ENCODE measurements around the gene ZP2. TPM values are rescaled to one million over a fixed set of nuclear protein-coding genes. Genes with fewer than 3 reads are reported as not detected.

Gene ZP2
- polyA plus RNA-seq, 1 experiment: not detected

DNA sequence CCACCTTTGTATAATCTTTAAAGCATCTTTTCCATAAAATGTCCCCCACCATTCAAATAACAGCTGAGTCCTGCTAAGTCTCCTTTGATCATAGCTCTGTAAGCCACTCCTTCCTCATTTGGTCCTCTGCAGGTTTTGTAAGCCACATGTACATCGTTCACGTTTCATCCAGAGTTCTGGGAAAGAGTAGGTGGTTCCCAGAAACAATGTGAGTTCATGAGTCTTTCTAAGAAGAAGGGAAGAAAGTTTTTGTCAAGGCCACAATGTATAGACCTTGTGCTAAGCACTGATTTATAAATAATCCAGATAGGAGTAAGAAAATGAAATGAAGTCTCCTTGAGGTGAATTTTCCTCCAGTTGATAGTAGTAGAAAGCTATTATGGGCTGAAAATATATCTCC lies 13.4 kb upstream of the ZP2 start:
- POLR2A ChIA-PET: no interaction called here
- Histone ChIP-seq H3K27me3 (ENCODE audit: control insufficient read depth, insufficient read depth, low read length) (peaks cover 3% of the 10 kb centered on the region; the same call in 1 of the 2 replicates), H3K36me3 (ENCODE audit: control insufficient read depth, insufficient read depth, low read length) (no peaks in the 10 kb centered on the region), H3K4me3 (ENCODE audit: low read depth, low read length) (no peak overlapping the region)
- TF ChIP-seq, protein P1, sequence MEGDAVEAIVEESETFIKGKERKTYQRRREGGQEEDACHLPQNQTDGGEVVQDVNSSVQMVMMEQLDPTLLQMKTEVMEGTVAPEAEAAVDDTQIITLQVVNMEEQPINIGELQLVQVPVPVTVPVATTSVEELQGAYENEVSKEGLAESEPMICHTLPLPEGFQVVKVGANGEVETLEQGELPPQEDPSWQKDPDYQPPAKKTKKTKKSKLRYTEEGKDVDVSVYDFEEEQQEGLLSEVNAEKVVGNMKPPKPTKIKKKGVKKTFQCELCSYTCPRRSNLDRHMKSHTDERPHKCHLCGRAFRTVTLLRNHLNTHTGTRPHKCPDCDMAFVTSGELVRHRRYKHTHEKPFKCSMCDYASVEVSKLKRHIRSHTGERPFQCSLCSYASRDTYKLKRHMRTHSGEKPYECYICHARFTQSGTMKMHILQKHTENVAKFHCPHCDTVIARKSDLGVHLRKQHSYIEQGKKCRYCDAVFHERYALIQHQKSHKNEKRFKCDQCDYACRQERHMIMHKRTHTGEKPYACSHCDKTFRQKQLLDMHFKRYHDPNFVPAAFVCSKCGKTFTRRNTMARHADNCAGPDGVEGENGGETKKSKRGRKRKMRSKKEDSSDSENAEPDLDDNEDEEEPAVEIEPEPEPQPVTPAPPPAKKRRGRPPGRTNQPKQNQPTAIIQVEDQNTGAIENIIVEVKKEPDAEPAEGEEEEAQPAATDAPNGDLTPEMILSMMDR (IDR thresholded peaks at IDR 0.05; ENCODE audit: insufficient read depth, low read depth, low read length): no peak
- CTCF ChIA-PET: no interaction called here
- DNase-seq (ENCODE audit: low read depth): no peak

DNA sequence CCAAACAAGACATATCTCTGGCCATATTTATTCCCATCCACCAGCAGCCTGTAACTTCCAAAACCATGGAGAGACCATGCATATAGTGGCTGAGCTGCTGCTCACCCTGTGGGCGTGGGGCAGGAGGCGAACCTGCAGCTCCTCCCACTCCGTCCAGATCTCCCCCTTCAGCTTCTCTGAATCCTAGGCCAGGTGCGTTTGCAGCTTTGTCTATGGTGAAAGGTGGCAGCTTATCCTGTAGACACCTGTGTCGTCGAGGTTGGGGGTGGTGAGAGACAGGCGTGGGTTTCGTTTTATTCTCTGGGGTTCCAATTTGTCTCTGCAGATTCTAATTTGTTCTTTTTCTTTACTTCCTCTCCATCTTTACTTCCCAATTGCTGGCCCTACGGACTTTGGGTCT lies 12.4 kb upstream of the ZP2 start:
- Histone ChIP-seq H3K27me3 (ENCODE audit: control insufficient read depth, insufficient read depth, low read length) (peaks cover 3% of the 10 kb centered on the region; the same call in 1 of the 2 replicates), H3K36me3 (ENCODE audit: control insufficient read depth, insufficient read depth, low read length) (no peaks in the 10 kb centered on the region), H3K4me3 (ENCODE audit: low read depth, low read length) (no peak overlapping the region)
- ChIA-PET CTCF (interaction anchor here (0.8 kb wide), 1 partner anchor 20 kb away, joined by 3 read pairs; no protein-coding TSS in a partner anchor), POLR2A (no interaction called here)
- TF ChIP-seq, protein P1 (IDR thresholded peaks at IDR 0.05; ENCODE audit: insufficient read depth, low read depth, low read length): no peak
- DNase-seq (ENCODE audit: low read depth): no peak

- Histone ChIP-seq H3K4me3 (ENCODE audit: low read depth, low read length) (no peak overlapping the region), H3K36me3 (ENCODE audit: control insufficient read depth, insufficient read depth, low read length) (no peaks in the 10 kb centered on the region), H3K27me3 (ENCODE audit: control insufficient read depth, insufficient read depth, low read length) (no peaks in the 10 kb centered on the region; the same call in 1 of the 2 replicates)
- ChIA-PET CTCF (no interaction called here), POLR2A (no interaction called here)
- TF ChIP-seq, protein P1 (IDR thresholded peaks at IDR 0.05; ENCODE audit: insufficient read depth, low read depth, low read length): no peak
- DNase-seq (ENCODE audit: low read depth): no peak
These were observed 11.3 kb upstream of the ZP2 start for GRCh38 chr16:21222495-21223337.

DNA sequence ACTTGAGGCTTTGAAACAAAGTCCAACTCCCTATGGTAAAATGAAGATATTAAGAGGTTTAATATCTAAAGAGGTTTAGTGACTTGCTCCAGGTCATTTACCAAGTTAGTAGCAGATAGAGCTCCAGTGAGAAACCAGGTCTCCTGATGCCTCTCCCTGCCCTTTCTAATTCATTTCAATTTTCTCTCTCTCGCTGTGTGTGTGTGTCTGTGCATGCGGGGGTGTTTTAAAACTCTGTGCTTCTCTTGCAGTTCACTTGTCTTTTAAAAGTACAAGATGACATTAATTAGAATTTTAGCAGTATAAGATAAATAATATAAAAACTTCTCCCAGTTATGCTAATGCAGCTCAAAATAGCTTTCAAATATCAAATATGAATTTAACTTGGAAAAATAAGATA lies 8.2 kb upstream of the ZP2 start:
- no peak overlapping the region for H3K4me3 ChIP-seq (ENCODE audit: low read depth, low read length)
- ChIA-PET CTCF (interaction anchor here (0.8 kb wide), 1 partner anchor 44 kb away, joined by 3 read pairs; no protein-coding TSS in a partner anchor), POLR2A (interaction anchor here (0.7 kb wide), 1 partner anchor 445 kb away, joined by 3 read pairs; no protein-coding TSS in a partner anchor)
- DNase-seq (ENCODE audit: low read depth): no peak
- TF ChIP-seq, protein P1 (IDR thresholded peaks at IDR 0.05; ENCODE audit: insufficient read depth, low read depth, low read length): no peak
- H3K36me3 ChIP-seq (ENCODE audit: control insufficient read depth, insufficient read depth, low read length): no peaks in the 10 kb centered on the region
- H3K27me3 ChIP-seq (ENCODE audit: control insufficient read depth, insufficient read depth, low read length): no peaks in the 10 kb centered on the region

DNA sequence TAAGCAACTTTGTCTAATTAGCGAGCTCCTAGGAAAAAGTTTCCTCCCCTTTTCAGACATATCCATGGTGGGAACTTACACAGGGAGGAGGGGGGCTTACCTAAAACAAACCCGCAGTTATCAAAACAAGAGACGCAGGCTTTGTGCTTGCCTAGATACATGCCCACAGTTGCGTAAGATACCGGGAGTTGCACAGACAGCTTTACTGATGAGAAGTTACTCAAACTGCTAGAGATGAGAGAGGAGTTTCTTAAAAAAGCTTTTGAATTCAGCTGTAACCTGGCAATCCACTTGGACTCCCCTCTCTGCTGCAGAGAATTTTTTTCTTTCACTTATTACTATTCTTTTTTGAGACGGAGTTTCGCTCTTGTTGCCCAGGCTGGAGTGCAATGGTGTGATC lies 6.8 kb upstream of the ZP2 start:
- ChIA-PET CTCF (no interaction called here), POLR2A (no interaction called here)

More for the DNA sequence above, 6.8 kb upstream of the ZP2 start:
- H3K4me3 ChIP-seq (ENCODE audit: low read depth, low read length): no peak overlapping the region
- TF ChIP-seq, protein P1 (IDR thresholded peaks at IDR 0.05; ENCODE audit: insufficient read depth, low read depth, low read length): no peak
- H3K36me3 ChIP-seq (ENCODE audit: control insufficient read depth, insufficient read depth, low read length): no peaks in the 10 kb centered on the region
- DNase-seq (ENCODE audit: low read depth): no peak
- no peaks in the 10 kb centered on the region for H3K27me3 ChIP-seq (ENCODE audit: control insufficient read depth, insufficient read depth, low read length)
